ENCODE results near the gene SHANK3. TPM values are rescaled to one million over a fixed set of nuclear protein-coding genes. Genes with fewer than 3 reads are reported as not detected.

The SHANK3 gene
- total RNA-seq, 1 donor from 2014 or later = not detected

- H3K9me3 Mint-ChIP-seq = peaks cover 5% of the 10 kb centered on the region
- intact Hi-C loops (cut with micrococcal nuclease) = no loop called here
- ChIA-PET CTCF (no interaction called here), POLR2A (no interaction called here)
- TF ChIP-seq, protein P1, sequence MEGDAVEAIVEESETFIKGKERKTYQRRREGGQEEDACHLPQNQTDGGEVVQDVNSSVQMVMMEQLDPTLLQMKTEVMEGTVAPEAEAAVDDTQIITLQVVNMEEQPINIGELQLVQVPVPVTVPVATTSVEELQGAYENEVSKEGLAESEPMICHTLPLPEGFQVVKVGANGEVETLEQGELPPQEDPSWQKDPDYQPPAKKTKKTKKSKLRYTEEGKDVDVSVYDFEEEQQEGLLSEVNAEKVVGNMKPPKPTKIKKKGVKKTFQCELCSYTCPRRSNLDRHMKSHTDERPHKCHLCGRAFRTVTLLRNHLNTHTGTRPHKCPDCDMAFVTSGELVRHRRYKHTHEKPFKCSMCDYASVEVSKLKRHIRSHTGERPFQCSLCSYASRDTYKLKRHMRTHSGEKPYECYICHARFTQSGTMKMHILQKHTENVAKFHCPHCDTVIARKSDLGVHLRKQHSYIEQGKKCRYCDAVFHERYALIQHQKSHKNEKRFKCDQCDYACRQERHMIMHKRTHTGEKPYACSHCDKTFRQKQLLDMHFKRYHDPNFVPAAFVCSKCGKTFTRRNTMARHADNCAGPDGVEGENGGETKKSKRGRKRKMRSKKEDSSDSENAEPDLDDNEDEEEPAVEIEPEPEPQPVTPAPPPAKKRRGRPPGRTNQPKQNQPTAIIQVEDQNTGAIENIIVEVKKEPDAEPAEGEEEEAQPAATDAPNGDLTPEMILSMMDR (IDR thresholded peaks at IDR 0.05) = no peak
- no peaks in the 10 kb centered on the region for H3K36me3 Mint-ChIP-seq (ENCODE audit: low read depth)
- no peaks in the 10 kb centered on the region for H3K27me3 Mint-ChIP-seq
- no peak overlapping the region for H3K4me3 Mint-ChIP-seq
- no peak overlapping the region for H3K27ac Mint-ChIP-seq
- peaks cover 4% of the 10 kb centered on the region for H3K4me1 Mint-ChIP-seq
- DNase-seq (no peak), ATAC-seq (ENCODE audit: low read depth) (no peak)
Measured at GRCh38 chr22:50686794-50687193, 14.2 kb downstream of the SHANK3 start.

- Mint-ChIP-seq H3K27me3 (no peaks in the 10 kb centered on the region), H3K36me3 (ENCODE audit: low read depth) (no peaks in the 10 kb centered on the region), H3K4me3 (no peak overlapping the region), H3K4me1 (peaks cover 4% of the 10 kb centered on the region), H3K27ac (no peak overlapping the region), H3K9me3 (peaks cover 7% of the 10 kb centered on the region)
- DNase-seq (no peak), ATAC-seq (ENCODE audit: low read depth) (no peak)
- intact Hi-C loops (cut with micrococcal nuclease) = no loop called here
- POLR2A ChIA-PET = no interaction called here
- TF ChIP-seq, protein P1 (IDR thresholded peaks at IDR 0.05) = no peak
- CTCF ChIA-PET = no interaction called here
Measured at GRCh38 chr22:50687829-50688228, 15.2 kb downstream of the SHANK3 start.

DNA sequence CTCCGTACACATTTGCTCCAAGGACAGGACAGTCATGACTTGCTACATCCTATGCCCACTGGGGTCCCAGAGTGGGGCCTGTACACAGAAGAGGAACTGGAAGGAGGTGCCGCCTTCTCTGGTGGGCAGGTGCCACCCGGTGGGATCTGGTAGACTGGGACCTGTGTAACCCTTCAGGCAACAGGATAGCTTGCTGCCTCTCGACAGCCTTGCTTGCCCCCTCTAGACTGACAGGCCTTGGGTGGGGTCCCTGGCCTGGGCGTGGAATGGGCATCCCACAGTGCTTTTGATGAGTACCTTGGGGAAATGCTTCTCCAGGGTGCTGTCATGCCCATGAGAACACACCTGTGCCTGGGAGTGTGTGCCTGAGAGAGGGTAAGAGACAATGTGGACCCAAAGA is 15.8 kb downstream of the SHANK3 start:
- Mint-ChIP-seq H3K4me3 (no peak overlapping the region), H3K36me3 (ENCODE audit: low read depth) (no peaks in the 10 kb centered on the region), H3K27me3 (peaks cover under 1% of the 10 kb centered on the region), H3K4me1 (peaks cover 4% of the 10 kb centered on the region), H3K27ac (no peak overlapping the region), H3K9me3 (peaks cover 7% of the 10 kb centered on the region)
- ChIA-PET CTCF (no interaction called here), POLR2A (no interaction called here)
- DNase-seq = no peak
- intact Hi-C loops (cut with micrococcal nuclease) = no loop called here
- ATAC-seq (ENCODE audit: low read depth) = no peak
- TF ChIP-seq, protein P1 (IDR thresholded peaks at IDR 0.05) = no peak

DNA sequence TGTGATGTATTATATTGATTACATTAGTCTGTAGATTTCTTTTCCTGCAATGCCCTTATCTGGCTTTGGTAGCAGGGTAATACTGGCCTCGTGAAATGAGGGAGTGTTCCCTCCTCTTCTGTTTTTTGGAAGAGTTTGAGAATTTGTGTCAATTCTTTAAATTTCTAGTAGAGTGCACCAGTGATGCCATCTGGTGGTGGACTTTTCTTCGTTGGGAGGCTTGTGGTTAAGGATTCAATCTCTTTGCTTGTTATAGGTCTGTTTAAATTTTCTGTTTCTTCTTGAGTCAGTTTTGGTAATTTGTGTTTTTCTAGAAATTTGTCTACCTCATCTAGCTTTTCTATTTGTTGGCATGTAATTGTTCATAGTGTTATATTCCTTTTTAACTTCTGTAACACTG is 18.9 kb downstream of the SHANK3 start:
- Mint-ChIP-seq H3K4me3 (no peak overlapping the region), H3K36me3 (ENCODE audit: low read depth) (no peaks in the 10 kb centered on the region), H3K4me1 (peaks cover 4% of the 10 kb centered on the region), H3K27me3 (peaks cover 5% of the 10 kb centered on the region), H3K9me3 (peaks cover 7% of the 10 kb centered on the region), H3K27ac (no peak overlapping the region)
- ChIA-PET POLR2A (no interaction called here), CTCF (interaction anchor here (1.2 kb wide), 1 partner anchor 451 kb away, joined by 3 read pairs; no protein-coding TSS in a partner anchor)
- intact Hi-C loops (cut with micrococcal nuclease) = loop anchor here (1.0 kb wide), 1 partner anchor 439 kb away; no protein-coding TSS in a partner anchor
- ATAC-seq (ENCODE audit: low read depth) (no peak), DNase-seq (no peak)
- TF ChIP-seq, protein P1 (IDR thresholded peaks at IDR 0.05) = no peak

DNA sequence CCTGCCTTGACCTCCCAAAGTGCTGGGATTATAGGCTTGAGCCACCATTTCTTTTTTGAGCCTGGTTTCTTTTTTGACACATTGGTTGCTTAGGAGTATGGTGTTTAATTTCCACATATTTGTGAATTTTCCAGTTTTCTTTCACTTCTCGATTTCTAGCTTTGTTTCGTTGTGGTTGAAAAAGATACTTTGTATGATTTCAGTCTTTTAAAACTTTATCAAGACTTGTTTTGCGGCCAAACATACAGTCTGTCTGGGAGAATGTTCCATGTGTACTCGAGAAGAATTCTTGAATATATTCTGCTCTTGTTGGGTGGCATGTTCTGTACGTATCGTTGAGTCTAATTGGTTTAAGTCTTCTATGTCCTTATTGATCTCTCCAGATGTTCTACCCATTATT is 20.8 kb downstream of the SHANK3 start:
- ChIA-PET POLR2A (no interaction called here), CTCF (no interaction called here)
- Mint-ChIP-seq H3K4me1 (no peaks in the 10 kb centered on the region), H3K36me3 (ENCODE audit: low read depth) (no peaks in the 10 kb centered on the region), H3K9me3 (peaks cover 7% of the 10 kb centered on the region), H3K27me3 (peaks cover 5% of the 10 kb centered on the region), H3K4me3 (no peak overlapping the region), H3K27ac (no peak overlapping the region)
- ATAC-seq (ENCODE audit: low read depth) (no peak), DNase-seq (no peak)
- TF ChIP-seq, protein P1 (IDR thresholded peaks at IDR 0.05) = no peak
- intact Hi-C loops (cut with micrococcal nuclease) = no loop called here
